ENCODE results near the gene DNAJA4. TPM values are rescaled to one million over a fixed set of nuclear protein-coding genes. Genes with fewer than 3 reads are reported as not detected.
A peak's percentile ranks its signal among the peaks of the same experiment; 100 is the strongest.

DNAJA4 gene
- total and polyA plus RNA-seq, 9 of the 15 experiments (the other 6 are each of a cell fraction or from before 2014, with no cell fraction given), result 0.11 to 1.0 (median 0.16) TPM; not detected in 4

- peak; percentile 57 for TF ChIP-seq MXD1 (CRISPR knock-in tag; IDR thresholded peaks at IDR 0.05; ENCODE audit: borderline replicate concordance, poor library complexity, severe bottlenecking)
- TF ChIP-seq NFXL1 (CRISPR knock-in tag; IDR thresholded peaks at IDR 0.05), result no peak
- TF ChIP-seq U2AF2 (optimal IDR thresholded peaks at IDR 0.05; ENCODE audit: low read depth, low read length), result no peak
- TF ChIP-seq FOXO4 (CRISPR knock-in tag; IDR thresholded peaks at IDR 0.05), result no peak
- peak; percentile 84 to 97 for TF ChIP-seq MAZ (CRISPR knock-in tag; conservative IDR thresholded peaks at IDR 0.05 in 1 of 2, IDR thresholded peaks at IDR 0.05 in 1 of 2)
- peak; percentile 25; the same call in 1 of the 2 replicates for TF ChIP-seq EP300 (IDR thresholded peaks at IDR 0.05; ENCODE audit: low read length)
- 0 out of 2 replicates have a peak, but pooled peaks have one; percentile 59 for TF ChIP-seq ZNF511 (CRISPR knock-in tag; IDR thresholded peaks at IDR 0.05)
- TF ChIP-seq ZNF197 (CRISPR knock-in tag; IDR thresholded peaks at IDR 0.05; ENCODE audit: low read depth), result no peak
- TF ChIP-seq GABPB2 (CRISPR knock-in tag; conservative IDR thresholded peaks at IDR 0.05), result no peak
- TF ChIP-seq TAF1 (IDR thresholded peaks at IDR 0.05; ENCODE audit: control insufficient read depth, extremely low read depth, insufficient read depth, low read length, severe bottlenecking), result peak; percentile 91
- TF ChIP-seq OTX1 (CRISPR knock-in tag; IDR thresholded peaks at IDR 0.05), result no peak
- TF ChIP-seq CTBP1 (IDR thresholded peaks at IDR 0.05; ENCODE audit: borderline replicate concordance), result peak; percentile 60; the same call in 1 of the 2 replicates
- TF ChIP-seq NELFE (IDR thresholded peaks at IDR 0.05; ENCODE audit: insufficient read depth, insufficient read length), result no peak
- TF ChIP-seq CTCFL (IDR thresholded peaks at IDR 0.05; ENCODE audit: borderline replicate concordance, insufficient read depth, low read depth, low read length, poor library complexity, severe bottlenecking), result no peak
- TF ChIP-seq BRF1 (IDR thresholded peaks at IDR 0.05; ENCODE audit: borderline replicate concordance, extremely low read depth, insufficient read length), result no peak
- TF ChIP-seq EGR1 (conservative IDR thresholded peaks at IDR 0.05), result peak; percentile 83
- TF ChIP-seq DNMT1 (IDR thresholded peaks at IDR 0.05), result no peak
- TF ChIP-seq ZKSCAN1 (IDR thresholded peaks at IDR 0.05; ENCODE audit: low read depth, low read length), result 0 out of 2 replicates have a peak, but pooled peaks have one; percentile 15
- peak; percentile 45; the same call in 1 of the 2 replicates for TF ChIP-seq THAP12 (CRISPR knock-in tag; IDR thresholded peaks at IDR 0.05)
- TF ChIP-seq ZFP30 (CRISPR knock-in tag; IDR thresholded peaks at IDR 0.05; ENCODE audit: borderline replicate concordance), result no peak
Measured at GRCh38 chr15:78299101-78299930, 35.0 kb downstream of the DNAJA4 start, which contains the start of gene SKIC8 (continued).

All from K562 (cell line).